HG03108 (cell line): ENCODE results near the gene NRXN3.
"Not testable (repeated sequence)": the region's sequence is repeated elsewhere in the genome, so short reads cannot be mapped to it uniquely, and the experiment has no call there.

Experiments used
- ATAC-seq: cut with Tn5 transposase; IDR thresholded peaks from one replicate; pipeline ENCODE4 v1.9.1; 2021; ENCODE audit warnings: moderate library complexity; ENCODE audit not compliant: unreplicated experiment

The NRXN3 gene

GRCh38 chr14:78469947-78470346, 299.8 kb downstream of the NRXN3 start:
- ATAC-seq = no peak

- ATAC-seq = no peak
Observed at GRCh38 chr14:78479127-78479780, 309.1 kb downstream of the NRXN3 start.

GRCh38 chr14:78484028-78484427, 313.9 kb downstream of the NRXN3 start:
- ATAC-seq = no peak

GRCh38 chr14:78486081-78486480, 315.9 kb downstream of the NRXN3 start:
- no peak for ATAC-seq

- ATAC-seq = no peak
Observed at GRCh38 chr14:78486621-78487020, 316.4 kb downstream of the NRXN3 start.

- ATAC-seq = not testable (repeated sequence)
Observed at GRCh38 chr14:78487573-78487972, 317.4 kb downstream of the NRXN3 start.

GRCh38 chr14:78488938-78489337, 318.8 kb downstream of the NRXN3 start:
- ATAC-seq = no peak

GRCh38 chr14:78491048-78491447, 320.9 kb downstream of the NRXN3 start:
- ATAC-seq = no peak

- ATAC-seq = no peak
Observed at GRCh38 chr14:78498062-78498595, 328.0 kb downstream of the NRXN3 start.

GRCh38 chr14:78501909-78502308, 331.7 kb downstream of the NRXN3 start:
- ATAC-seq = no peak

- no peak for ATAC-seq
Observed at GRCh38 chr14:78508023-78508422, 337.9 kb downstream of the NRXN3 start.

- ATAC-seq = no peak
Observed at GRCh38 chr14:78509516-78509915, 339.3 kb downstream of the NRXN3 start.

GRCh38 chr14:78512021-78512420, 341.8 kb downstream of the NRXN3 start:
- ATAC-seq = no peak

- ATAC-seq = no peak
Observed at GRCh38 chr14:78519863-78520262, 349.7 kb downstream of the NRXN3 start.

GRCh38 chr14:78524196-78524595, 354.0 kb downstream of the NRXN3 start:
- ATAC-seq = no peak

GRCh38 chr14:78524766-78525165, 354.6 kb downstream of the NRXN3 start:
- ATAC-seq = no peak

GRCh38 chr14:78530078-78530477, 359.9 kb downstream of the NRXN3 start:
- ATAC-seq = no peak

- ATAC-seq = no peak
Observed at GRCh38 chr14:78534141-78534540, 364.0 kb downstream of the NRXN3 start.

- no peak for ATAC-seq
Observed at GRCh38 chr14:78535041-78535440, 364.9 kb downstream of the NRXN3 start.

GRCh38 chr14:78541788-78542187, 371.6 kb downstream of the NRXN3 start:
- ATAC-seq = not testable (repeated sequence)

- ATAC-seq = no peak
Observed at GRCh38 chr14:78543433-78543832, 373.3 kb downstream of the NRXN3 start.

- no peak for ATAC-seq
Observed at GRCh38 chr14:78561074-78561473, 390.9 kb downstream of the NRXN3 start.
